Liver (tissue), 9 donors: ENCODE results near the gene CREB5. TPM values are rescaled to one million over a fixed set of nuclear protein-coding genes. Genes with fewer than 3 reads are reported as not detected.

ENCODE experiments used
- DNase-seq: peaks from one replicate; pipeline ENCODE4 v3.0.0-alpha.2; 2017; ENCODE audit warnings: low spot score
- H3K27ac ChIP-seq, 2 donors: one replicate each; pipeline ENCODE4 v1.7.0; 2013; ENCODE audit warnings: inconsistent platforms in 2 of 2, low read length in 2 of 2, control low read depth in 1 of 2, low read depth in 1 of 2, mild to moderate bottlenecking in 1 of 2
- H3K27me3 ChIP-seq, 4 donors: one replicate each; pipeline versions ENCODE4 v1.6.1 to v1.7.0; 2013; ENCODE audit warnings: low read length in 3 of 4, inconsistent platforms in 1 of 4, mild to moderate bottlenecking in 1 of 4, moderate library complexity in 1 of 4; ENCODE audit not compliant: control insufficient read depth in 4 of 4, insufficient read depth in 4 of 4
- H3K36me3 ChIP-seq, 4 donors: one replicate each; pipeline versions ENCODE4 v1.6.1 to v1.7.0; 2013; ENCODE audit warnings: low read length in 3 of 4, mild to moderate bottlenecking in 3 of 4, low read depth in 1 of 4, moderate library complexity in 1 of 4; ENCODE audit not compliant: control insufficient read depth in 4 of 4, insufficient read depth in 3 of 4
- H3K4me1 ChIP-seq, 4 donors: one replicate each; pipeline versions ENCODE4 v1.6.1 to v1.7.0; 2013; ENCODE audit warnings: low read length in 3 of 4, mild to moderate bottlenecking in 3 of 4, moderate library complexity in 1 of 4; ENCODE audit not compliant: control insufficient read depth in 4 of 4, insufficient read depth in 4 of 4
- H3K4me3 ChIP-seq, 3 donors: one replicate each; pipeline versions ENCODE4 v1.6.1 to v1.7.0; 2013; ENCODE audit warnings: low read length in 3 of 3, control low read depth in 1 of 3, low read depth in 1 of 3, mild to moderate bottlenecking in 1 of 3
- H3K9ac ChIP-seq, 2 donors: one replicate each; pipeline ENCODE4 v1.7.0; 2013; ENCODE audit warnings: low read length in 2 of 2, mild to moderate bottlenecking in 2 of 2, moderate library complexity in 2 of 2, control low read depth in 1 of 2, low read depth in 1 of 2
- H3K9me3 ChIP-seq, 4 donors: one replicate each; pipeline versions ENCODE4 v1.6.1 to v1.7.0; 2013; ENCODE audit warnings: low read length in 3 of 4; ENCODE audit not compliant: control insufficient read depth in 4 of 4
- EGR1 ChIP-seq, 2 donors: IDR thresholded peaks; 2 replicates each; pipeline ENCODE4 v1.6.1; 2016 to 2018; ENCODE audit warnings: antibody characterized with exemption in 2 of 2, low read depth in 2 of 2
- FOXA1 ChIP-seq: IDR thresholded peaks from 2 replicates; pipeline ENCODE4 v1.6.1; 2016; ENCODE audit warnings: antibody characterized with exemption
- FOXA2 ChIP-seq: IDR thresholded peaks from 2 replicates; pipeline ENCODE4 v1.6.1; 2016; ENCODE audit warnings: antibody characterized with exemption
- GABPA ChIP-seq, 2 donors: IDR thresholded peaks in 1 of 2; conservative IDR thresholded peaks in 1 of 2; 2 replicates each; pipeline ENCODE4 v1.6.1; 2016; ENCODE audit warnings: antibody characterized with exemption in 2 of 2, mild to moderate bottlenecking in 1 of 2, moderate library complexity in 1 of 2
- HNF4A ChIP-seq, 2 donors: conservative IDR thresholded peaks; 2 replicates each; pipeline ENCODE4 v1.6.1; 2016; ENCODE audit warnings: antibody characterized with exemption in 2 of 2, mild to moderate bottlenecking in 2 of 2
- HNF4G ChIP-seq: IDR thresholded peaks from 2 replicates; pipeline ENCODE4 v1.6.1; 2016; ENCODE audit warnings: antibody characterized with exemption
- JUND ChIP-seq, 2 donors: IDR thresholded peaks; 2 replicates each; pipeline ENCODE4 v1.6.1; 2016; ENCODE audit warnings: antibody characterized with exemption in 2 of 2
- NR2F2 ChIP-seq: IDR thresholded peaks from 2 replicates; pipeline ENCODE4 v1.6.1; 2016; ENCODE audit warnings: antibody characterized with exemption
- RAD21 ChIP-seq, 2 donors: IDR thresholded peaks; 2 replicates each; pipeline ENCODE4 v1.6.1; 2016; ENCODE audit warnings: antibody characterized with exemption in 2 of 2, mild to moderate bottlenecking in 2 of 2
- RXRA ChIP-seq, 2 donors: IDR thresholded peaks; 2 replicates each; pipeline ENCODE4 v1.6.1; 2017 to 2018; ENCODE audit warnings: antibody characterized with exemption in 2 of 2, mild to moderate bottlenecking in 1 of 2
- SP1 ChIP-seq: IDR thresholded peaks from 2 replicates; pipeline ENCODE4 v1.6.1; 2018; ENCODE audit warnings: antibody characterized with exemption, mild to moderate bottlenecking
- TAF1 ChIP-seq: conservative IDR thresholded peaks from 2 replicates; pipeline ENCODE4 v1.6.1; 2016; ENCODE audit warnings: antibody characterized with exemption, mild to moderate bottlenecking
- YY1 ChIP-seq: IDR thresholded peaks from 2 replicates; pipeline ENCODE4 v1.6.1; 2016; ENCODE audit warnings: antibody characterized with exemption, mild to moderate bottlenecking
- WGBS: extraction: QIAGEN DNeasy Blood & Tissue Kit; methylation state at CpG from one replicate; pipeline ENCODE4 v1.1.7; 2013; 5-methylcytosine and 5-hydroxymethylcytosine counted together
- polyA plus RNA-seq, 2 donors: library from polyadenylated mRNA; stranded (reverse) in 1 of 2; unstranded in 1 of 2; fragments of 200-250 nt in 1 of 2; fragments of >200 nt in 1 of 2; fragmentation: Nextera tagmentation in 1 of 2; extraction: Ambion mirVana in 1 of 2; gene quantifications; one replicate each; pipeline versions ENCODE4 v1.2.1 to v1.2.3, GENCODE V29; 2013 to 2015
- total RNA-seq, 2 donors: library from RNA; depleted of rRNA; stranded (reverse); fragments of >200 nt; gene quantifications; one replicate each; pipeline ENCODE4 v1.2.3, GENCODE V29; 2014
- TF ChIP-seq, protein P1 (sequence below): fragments of 150-350 bp; IDR thresholded peaks from 2 replicates; pipeline ENCODE4 v1.5.1; 2017; ENCODE audit warnings: improper control_type of control experiment, low read depth, low read length; ENCODE audit not compliant: missing input control
- TF ChIP-seq, protein P2 (sequence below): IDR thresholded peaks from 2 replicates; pipeline ENCODE4 v1.6.1; 2016; ENCODE audit warnings: antibody characterized with exemption, mild to moderate bottlenecking
- TF ChIP-seq, protein P3 (sequence below): IDR thresholded peaks from 2 replicates; pipeline ENCODE4 v1.6.1; 2016; ENCODE audit warnings: antibody characterized with exemption
- TF ChIP-seq, protein P4 (sequence below): IDR thresholded peaks from 2 replicates; pipeline ENCODE4 v1.6.1; 2016; ENCODE audit warnings: antibody characterized with exemption
- TF ChIP-seq, protein P5 (sequence below): IDR thresholded peaks from 2 replicates; pipeline ENCODE4 v1.6.1; 2016; ENCODE audit warnings: antibody characterized with exemption
- donor health status: healthy.
- donor health status: healthy.
- donor health status: healthy.
- donor health status: healthy.
- donor health status: healthy.

CREB5 gene
- total and polyA plus RNA-seq, 4 donors: 0.25 to 0.92 (median 0.67) TPM

DNA sequence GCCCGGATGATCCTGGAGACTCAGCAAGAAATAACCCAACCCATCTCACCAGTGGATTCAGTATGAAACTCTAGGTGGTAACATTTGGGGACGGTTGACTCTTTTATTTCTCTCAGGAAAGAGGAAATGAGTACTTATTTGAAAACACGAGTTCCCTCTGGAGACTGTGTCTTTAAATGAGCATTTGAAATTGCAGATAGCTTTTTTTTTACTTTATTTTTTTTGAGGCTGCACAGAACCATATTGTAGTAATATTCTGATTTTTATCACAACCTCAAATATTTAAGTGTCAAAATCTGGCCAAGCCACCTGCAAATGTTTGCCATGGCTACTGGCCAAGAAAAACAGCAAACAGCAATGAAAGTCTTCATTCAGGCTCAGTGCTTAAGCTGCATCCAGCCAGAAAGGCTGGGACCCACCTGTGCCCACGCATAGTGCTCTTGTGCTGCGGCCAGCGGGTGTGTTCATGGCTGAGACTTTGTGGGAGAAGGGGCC lies 160.8 kb downstream of the CREB5 start:
- no peak for DNase-seq
- no peak overlapping the region for H3K4me3 ChIP-seq
- H3K36me3 ChIP-seq: no peaks in the 10 kb centered on the region
- 45% methylated on average over 6 of the region's 6 CpGs for WGBS
- TF ChIP-seq RAD21 (IDR thresholded peaks at IDR 0.05) (no peak), EGR1 (IDR thresholded peaks at IDR 0.05; ENCODE audit: low read depth in 2 of 2) (no peak), HNF4A (conservative IDR thresholded peaks at IDR 0.05) (no peak), NR2F2 (no peak), FOXA1 (no peak), SP1 (no peak), TAF1 (no peak), HNF4G (no peak), YY1 (no peak), GABPA (IDR thresholded peaks at IDR 0.05 in 1 of 2, conservative IDR thresholded peaks at IDR 0.05 in 1 of 2) (no peak), FOXA2 (no peak), RXRA (IDR thresholded peaks at IDR 0.05) (no peak), JUND (IDR thresholded peaks at IDR 0.05) (no peak)
- TF ChIP-seq, protein P1, sequence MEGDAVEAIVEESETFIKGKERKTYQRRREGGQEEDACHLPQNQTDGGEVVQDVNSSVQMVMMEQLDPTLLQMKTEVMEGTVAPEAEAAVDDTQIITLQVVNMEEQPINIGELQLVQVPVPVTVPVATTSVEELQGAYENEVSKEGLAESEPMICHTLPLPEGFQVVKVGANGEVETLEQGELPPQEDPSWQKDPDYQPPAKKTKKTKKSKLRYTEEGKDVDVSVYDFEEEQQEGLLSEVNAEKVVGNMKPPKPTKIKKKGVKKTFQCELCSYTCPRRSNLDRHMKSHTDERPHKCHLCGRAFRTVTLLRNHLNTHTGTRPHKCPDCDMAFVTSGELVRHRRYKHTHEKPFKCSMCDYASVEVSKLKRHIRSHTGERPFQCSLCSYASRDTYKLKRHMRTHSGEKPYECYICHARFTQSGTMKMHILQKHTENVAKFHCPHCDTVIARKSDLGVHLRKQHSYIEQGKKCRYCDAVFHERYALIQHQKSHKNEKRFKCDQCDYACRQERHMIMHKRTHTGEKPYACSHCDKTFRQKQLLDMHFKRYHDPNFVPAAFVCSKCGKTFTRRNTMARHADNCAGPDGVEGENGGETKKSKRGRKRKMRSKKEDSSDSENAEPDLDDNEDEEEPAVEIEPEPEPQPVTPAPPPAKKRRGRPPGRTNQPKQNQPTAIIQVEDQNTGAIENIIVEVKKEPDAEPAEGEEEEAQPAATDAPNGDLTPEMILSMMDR: no peak
- TF ChIP-seq, protein P2, sequence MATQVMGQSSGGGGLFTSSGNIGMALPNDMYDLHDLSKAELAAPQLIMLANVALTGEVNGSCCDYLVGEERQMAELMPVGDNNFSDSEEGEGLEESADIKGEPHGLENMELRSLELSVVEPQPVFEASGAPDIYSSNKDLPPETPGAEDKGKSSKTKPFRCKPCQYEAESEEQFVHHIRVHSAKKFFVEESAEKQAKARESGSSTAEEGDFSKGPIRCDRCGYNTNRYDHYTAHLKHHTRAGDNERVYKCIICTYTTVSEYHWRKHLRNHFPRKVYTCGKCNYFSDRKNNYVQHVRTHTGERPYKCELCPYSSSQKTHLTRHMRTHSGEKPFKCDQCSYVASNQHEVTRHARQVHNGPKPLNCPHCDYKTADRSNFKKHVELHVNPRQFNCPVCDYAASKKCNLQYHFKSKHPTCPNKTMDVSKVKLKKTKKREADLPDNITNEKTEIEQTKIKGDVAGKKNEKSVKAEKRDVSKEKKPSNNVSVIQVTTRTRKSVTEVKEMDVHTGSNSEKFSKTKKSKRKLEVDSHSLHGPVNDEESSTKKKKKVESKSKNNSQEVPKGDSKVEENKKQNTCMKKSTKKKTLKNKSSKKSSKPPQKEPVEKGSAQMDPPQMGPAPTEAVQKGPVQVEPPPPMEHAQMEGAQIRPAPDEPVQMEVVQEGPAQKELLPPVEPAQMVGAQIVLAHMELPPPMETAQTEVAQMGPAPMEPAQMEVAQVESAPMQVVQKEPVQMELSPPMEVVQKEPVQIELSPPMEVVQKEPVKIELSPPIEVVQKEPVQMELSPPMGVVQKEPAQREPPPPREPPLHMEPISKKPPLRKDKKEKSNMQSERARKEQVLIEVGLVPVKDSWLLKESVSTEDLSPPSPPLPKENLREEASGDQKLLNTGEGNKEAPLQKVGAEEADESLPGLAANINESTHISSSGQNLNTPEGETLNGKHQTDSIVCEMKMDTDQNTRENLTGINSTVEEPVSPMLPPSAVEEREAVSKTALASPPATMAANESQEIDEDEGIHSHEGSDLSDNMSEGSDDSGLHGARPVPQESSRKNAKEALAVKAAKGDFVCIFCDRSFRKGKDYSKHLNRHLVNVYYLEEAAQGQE: no peak
- TF ChIP-seq, protein P3, sequence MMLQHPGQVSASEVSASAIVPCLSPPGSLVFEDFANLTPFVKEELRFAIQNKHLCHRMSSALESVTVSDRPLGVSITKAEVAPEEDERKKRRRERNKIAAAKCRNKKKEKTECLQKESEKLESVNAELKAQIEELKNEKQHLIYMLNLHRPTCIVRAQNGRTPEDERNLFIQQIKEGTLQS: no peak
- TF ChIP-seq, protein P4, sequence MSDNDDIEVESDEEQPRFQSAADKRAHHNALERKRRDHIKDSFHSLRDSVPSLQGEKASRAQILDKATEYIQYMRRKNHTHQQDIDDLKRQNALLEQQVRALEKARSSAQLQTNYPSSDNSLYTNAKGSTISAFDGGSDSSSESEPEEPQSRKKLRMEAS: no peak
- TF ChIP-seq, protein P5, sequence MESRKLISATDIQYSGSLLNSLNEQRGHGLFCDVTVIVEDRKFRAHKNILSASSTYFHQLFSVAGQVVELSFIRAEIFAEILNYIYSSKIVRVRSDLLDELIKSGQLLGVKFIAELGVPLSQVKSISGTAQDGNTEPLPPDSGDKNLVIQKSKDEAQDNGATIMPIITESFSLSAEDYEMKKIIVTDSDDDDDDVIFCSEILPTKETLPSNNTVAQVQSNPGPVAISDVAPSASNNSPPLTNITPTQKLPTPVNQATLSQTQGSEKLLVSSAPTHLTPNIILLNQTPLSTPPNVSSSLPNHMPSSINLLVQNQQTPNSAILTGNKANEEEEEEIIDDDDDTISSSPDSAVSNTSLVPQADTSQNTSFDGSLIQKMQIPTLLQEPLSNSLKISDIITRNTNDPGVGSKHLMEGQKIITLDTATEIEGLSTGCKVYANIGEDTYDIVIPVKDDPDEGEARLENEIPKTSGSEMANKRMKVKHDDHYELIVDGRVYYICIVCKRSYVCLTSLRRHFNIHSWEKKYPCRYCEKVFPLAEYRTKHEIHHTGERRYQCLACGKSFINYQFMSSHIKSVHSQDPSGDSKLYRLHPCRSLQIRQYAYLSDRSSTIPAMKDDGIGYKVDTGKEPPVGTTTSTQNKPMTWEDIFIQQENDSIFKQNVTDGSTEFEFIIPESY: no peak
- H3K27me3 ChIP-seq: peaks cover 0 to 39% (median 7%) of the 10 kb centered on the region in 4 donors
- H3K4me1 ChIP-seq: no peaks in the 10 kb centered on the region
- H3K9ac ChIP-seq: no peak overlapping the region
- H3K27ac ChIP-seq: no peak overlapping the region
- no peaks in the 10 kb centered on the region for H3K9me3 ChIP-seq
